Measurements from ENCODE around the gene GAN.
"Not testable (repeated sequence)": the region's sequence is repeated elsewhere in the genome, so short reads cannot be mapped to it uniquely, and the experiment has no call there.

- TF ChIP-seq JUN (CRISPR knock-in tag; IDR thresholded peaks at IDR 0.05); SP1 (CRISPR knock-in tag; conservative IDR thresholded peaks at IDR 0.05); ATF1 (CRISPR knock-in tag; IDR thresholded peaks at IDR 0.05); TCF7 (CRISPR knock-in tag; IDR thresholded peaks at IDR 0.05; ENCODE audit: low read depth); CTCF (IDR thresholded peaks at IDR 0.05): not testable (repeated sequence)
Observed at GRCh38 chr16:81422153-81422552, 107.4 kb downstream of the GAN start.
